Measurements from ENCODE around the gene TLCD3B.

Gene TLCD3B

DNA sequence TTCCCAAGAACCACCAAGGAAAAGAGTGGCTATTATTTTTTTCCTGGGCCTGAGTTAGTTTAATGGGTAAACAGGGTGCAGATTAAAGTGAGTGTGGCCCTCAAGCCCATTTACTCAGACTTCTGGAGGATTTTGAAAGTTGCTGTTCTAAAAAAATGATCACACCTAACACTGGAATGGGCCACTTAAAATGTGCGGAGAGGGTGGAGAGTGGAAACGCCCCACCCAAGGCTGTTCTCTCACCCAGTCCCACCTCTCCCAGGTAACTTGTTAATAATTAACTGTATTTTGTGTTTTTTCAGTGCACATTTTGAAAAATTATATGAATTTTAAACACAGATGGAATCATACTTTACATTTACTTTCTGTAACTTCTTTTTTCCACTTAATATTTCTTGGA lies 41.0 kb downstream of the TLCD3B start:
- TF ChIP-seq CSDC2 (CRISPR knock-in tag; IDR thresholded peaks at IDR 0.05): no peak
- TF ChIP-seq SNAI2 (CRISPR knock-in tag; IDR thresholded peaks at IDR 0.05): no peak
- TF ChIP-seq ZC3H10 (CRISPR knock-in tag; IDR thresholded peaks at IDR 0.05): no peak
- TF ChIP-seq BACH2 (CRISPR knock-in tag; IDR thresholded peaks at IDR 0.05; ENCODE audit: borderline replicate concordance): no peak
- TF ChIP-seq, protein P1, sequence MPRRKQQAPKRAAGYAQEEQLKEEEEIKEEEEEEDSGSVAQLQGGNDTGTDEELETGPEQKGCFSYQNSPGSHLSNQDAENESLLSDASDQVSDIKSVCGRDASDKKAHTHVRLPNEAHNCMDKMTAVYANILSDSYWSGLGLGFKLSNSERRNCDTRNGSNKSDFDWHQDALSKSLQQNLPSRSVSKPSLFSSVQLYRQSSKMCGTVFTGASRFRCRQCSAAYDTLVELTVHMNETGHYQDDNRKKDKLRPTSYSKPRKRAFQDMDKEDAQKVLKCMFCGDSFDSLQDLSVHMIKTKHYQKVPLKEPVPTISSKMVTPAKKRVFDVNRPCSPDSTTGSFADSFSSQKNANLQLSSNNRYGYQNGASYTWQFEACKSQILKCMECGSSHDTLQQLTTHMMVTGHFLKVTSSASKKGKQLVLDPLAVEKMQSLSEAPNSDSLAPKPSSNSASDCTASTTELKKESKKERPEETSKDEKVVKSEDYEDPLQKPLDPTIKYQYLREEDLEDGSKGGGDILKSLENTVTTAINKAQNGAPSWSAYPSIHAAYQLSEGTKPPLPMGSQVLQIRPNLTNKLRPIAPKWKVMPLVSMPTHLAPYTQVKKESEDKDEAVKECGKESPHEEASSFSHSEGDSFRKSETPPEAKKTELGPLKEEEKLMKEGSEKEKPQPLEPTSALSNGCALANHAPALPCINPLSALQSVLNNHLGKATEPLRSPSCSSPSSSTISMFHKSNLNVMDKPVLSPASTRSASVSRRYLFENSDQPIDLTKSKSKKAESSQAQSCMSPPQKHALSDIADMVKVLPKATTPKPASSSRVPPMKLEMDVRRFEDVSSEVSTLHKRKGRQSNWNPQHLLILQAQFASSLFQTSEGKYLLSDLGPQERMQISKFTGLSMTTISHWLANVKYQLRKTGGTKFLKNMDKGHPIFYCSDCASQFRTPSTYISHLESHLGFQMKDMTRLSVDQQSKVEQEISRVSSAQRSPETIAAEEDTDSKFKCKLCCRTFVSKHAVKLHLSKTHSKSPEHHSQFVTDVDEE (CRISPR knock-in tag; IDR thresholded peaks at IDR 0.05): no peak
- no peak for TF ChIP-seq ZNF70 (CRISPR knock-in tag; IDR thresholded peaks at IDR 0.05)
- no peak for TF ChIP-seq ARNTL (CRISPR knock-in tag; IDR thresholded peaks at IDR 0.05; ENCODE audit: borderline replicate concordance, low read depth)
- no peak for TF ChIP-seq ESRRG (CRISPR knock-in tag; IDR thresholded peaks at IDR 0.05)
- no peak for TF ChIP-seq ZFP3 (CRISPR knock-in tag; IDR thresholded peaks at IDR 0.05)
- TF ChIP-seq, protein P2, sequence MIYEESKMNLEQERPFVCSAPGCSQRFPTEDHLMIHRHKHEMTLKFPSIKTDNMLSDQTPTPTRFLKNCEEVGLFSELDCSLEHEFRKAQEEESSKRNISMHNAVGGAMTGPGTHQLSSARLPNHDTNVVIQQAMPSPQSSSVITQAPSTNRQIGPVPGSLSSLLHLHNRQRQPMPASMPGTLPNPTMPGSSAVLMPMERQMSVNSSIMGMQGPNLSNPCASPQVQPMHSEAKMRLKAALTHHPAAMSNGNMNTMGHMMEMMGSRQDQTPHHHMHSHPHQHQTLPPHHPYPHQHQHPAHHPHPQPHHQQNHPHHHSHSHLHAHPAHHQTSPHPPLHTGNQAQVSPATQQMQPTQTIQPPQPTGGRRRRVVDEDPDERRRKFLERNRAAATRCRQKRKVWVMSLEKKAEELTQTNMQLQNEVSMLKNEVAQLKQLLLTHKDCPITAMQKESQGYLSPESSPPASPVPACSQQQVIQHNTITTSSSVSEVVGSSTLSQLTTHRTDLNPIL (CRISPR knock-in tag; IDR thresholded peaks at IDR 0.05; ENCODE audit: low read depth): no peak
- TF ChIP-seq, protein P3, sequence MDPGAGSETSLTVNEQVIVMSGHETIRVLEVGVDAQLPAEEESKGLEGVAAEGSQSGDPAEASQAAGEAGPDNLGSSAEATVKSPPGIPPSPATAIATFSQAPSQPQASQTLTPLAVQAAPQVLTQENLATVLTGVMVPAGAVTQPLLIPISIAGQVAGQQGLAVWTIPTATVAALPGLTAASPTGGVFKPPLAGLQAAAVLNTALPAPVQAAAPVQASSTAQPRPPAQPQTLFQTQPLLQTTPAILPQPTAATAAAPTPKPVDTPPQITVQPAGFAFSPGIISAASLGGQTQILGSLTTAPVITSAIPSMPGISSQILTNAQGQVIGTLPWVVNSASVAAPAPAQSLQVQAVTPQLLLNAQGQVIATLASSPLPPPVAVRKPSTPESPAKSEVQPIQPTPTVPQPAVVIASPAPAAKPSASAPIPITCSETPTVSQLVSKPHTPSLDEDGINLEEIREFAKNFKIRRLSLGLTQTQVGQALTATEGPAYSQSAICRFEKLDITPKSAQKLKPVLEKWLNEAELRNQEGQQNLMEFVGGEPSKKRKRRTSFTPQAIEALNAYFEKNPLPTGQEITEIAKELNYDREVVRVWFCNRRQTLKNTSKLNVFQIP (CRISPR knock-in tag; IDR thresholded peaks at IDR 0.05; ENCODE audit: borderline replicate concordance, low read depth): no peak
- no peak for TF ChIP-seq ZNF8 (CRISPR knock-in tag; IDR thresholded peaks at IDR 0.05)
- TF ChIP-seq GLIS3 (CRISPR knock-in tag; IDR thresholded peaks at IDR 0.05): no peak
- TF ChIP-seq RARB (CRISPR knock-in tag; IDR thresholded peaks at IDR 0.05): no peak
- ATAC-seq: no peak

DNA sequence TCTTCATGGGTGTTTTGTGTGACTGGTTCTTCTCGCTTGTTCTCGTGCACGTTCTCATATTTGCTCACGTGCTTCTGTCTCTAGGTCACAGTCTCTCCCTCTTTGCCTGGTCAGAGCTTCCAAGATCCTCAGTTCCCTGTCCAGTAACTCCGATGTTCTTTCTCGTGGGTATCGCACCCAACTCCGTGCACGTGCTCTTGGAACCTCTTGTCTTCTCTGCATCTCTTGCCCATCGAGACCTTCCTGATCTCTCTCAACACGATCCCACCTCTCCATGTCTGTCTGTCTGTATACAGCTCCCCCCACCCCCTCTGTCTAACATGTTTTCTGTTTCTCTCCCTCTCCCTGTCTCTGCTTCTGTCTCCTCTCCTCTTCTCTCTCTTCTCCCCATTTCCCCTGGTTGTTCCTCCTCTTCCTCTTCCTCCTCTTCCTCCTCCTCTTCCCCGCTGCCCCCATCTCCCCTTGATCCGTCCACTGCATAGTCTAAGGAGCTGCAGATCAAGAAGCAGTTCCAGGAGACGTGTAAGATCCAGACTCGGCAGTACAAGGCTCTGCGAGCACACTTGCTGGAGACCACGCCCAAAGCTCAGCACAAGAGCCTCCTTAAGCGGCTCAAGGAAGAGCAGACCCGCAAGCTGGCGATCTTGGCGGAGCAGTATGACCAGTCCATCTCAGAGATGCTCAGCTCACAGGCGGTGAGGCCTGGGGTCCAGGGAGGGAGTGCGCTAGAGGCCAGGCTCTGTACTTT lies 41.8 kb downstream of the TLCD3B start:
- no peak for ATAC-seq
- TF ChIP-seq TCF4 (CRISPR knock-in tag; IDR thresholded peaks at IDR 0.05; ENCODE audit: borderline replicate concordance): no peak
- no peak for TF ChIP-seq SNAI2 (CRISPR knock-in tag; IDR thresholded peaks at IDR 0.05)
- TF ChIP-seq, protein P4, sequence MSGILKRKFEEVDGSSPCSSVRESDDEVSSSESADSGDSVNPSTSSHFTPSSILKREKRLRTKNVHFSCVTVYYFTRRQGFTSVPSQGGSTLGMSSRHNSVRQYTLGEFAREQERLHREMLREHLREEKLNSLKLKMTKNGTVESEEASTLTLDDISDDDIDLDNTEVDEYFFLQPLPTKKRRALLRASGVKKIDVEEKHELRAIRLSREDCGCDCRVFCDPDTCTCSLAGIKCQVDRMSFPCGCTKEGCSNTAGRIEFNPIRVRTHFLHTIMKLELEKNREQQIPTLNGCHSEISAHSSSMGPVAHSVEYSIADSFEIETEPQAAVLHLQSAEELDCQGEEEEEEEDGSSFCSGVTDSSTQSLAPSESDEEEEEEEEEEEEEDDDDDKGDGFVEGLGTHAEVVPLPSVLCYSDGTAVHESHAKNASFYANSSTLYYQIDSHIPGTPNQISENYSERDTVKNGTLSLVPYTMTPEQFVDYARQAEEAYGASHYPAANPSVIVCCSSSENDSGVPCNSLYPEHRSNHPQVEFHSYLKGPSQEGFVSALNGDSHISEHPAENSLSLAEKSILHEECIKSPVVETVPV (CRISPR knock-in tag; IDR thresholded peaks at IDR 0.05): no peak
- no peak for TF ChIP-seq ZNF8 (CRISPR knock-in tag; IDR thresholded peaks at IDR 0.05)

GRCh38 chr16:29988346-29989075 lies 42.6 kb downstream of the TLCD3B start:
- TF ChIP-seq ZNF8 (CRISPR knock-in tag; IDR thresholded peaks at IDR 0.05) (no peak), TOX (CRISPR knock-in tag; IDR thresholded peaks at IDR 0.05; ENCODE audit: borderline replicate concordance) (no peak), ZFP30 (CRISPR knock-in tag; IDR thresholded peaks at IDR 0.05) (no peak), PPARA (CRISPR knock-in tag; IDR thresholded peaks at IDR 0.05; ENCODE audit: borderline replicate concordance) (no peak), ZC3H10 (CRISPR knock-in tag; IDR thresholded peaks at IDR 0.05) (no peak), RARB (CRISPR knock-in tag; IDR thresholded peaks at IDR 0.05) (no peak), SNAI2 (CRISPR knock-in tag; IDR thresholded peaks at IDR 0.05) (no peak), ZFP3 (CRISPR knock-in tag; IDR thresholded peaks at IDR 0.05) (no peak), ISL1 (CRISPR knock-in tag; IDR thresholded peaks at IDR 0.05) (no peak), OSR1 (CRISPR knock-in tag; IDR thresholded peaks at IDR 0.05) (no peak), ZNF565 (CRISPR knock-in tag; conservative IDR thresholded peaks at IDR 0.05; ENCODE audit: low read depth) (no peak), GLIS3 (CRISPR knock-in tag; IDR thresholded peaks at IDR 0.05) (no peak), BACH2 (CRISPR knock-in tag; IDR thresholded peaks at IDR 0.05; ENCODE audit: borderline replicate concordance) (no peak)
- TF ChIP-seq, protein P2 (CRISPR knock-in tag; IDR thresholded peaks at IDR 0.05; ENCODE audit: low read depth): no peak
- TF ChIP-seq, protein P3 (CRISPR knock-in tag; IDR thresholded peaks at IDR 0.05; ENCODE audit: borderline replicate concordance, low read depth): no peak
- TF ChIP-seq, protein P4 (CRISPR knock-in tag; IDR thresholded peaks at IDR 0.05): no peak
- ATAC-seq: no peak

Measured in SK-N-SH treated with all-trans-retinoic acid at 6 μM for 48 hours (cell line).